ENCODE results near the gene COG3.

COG3 gene

DNA sequence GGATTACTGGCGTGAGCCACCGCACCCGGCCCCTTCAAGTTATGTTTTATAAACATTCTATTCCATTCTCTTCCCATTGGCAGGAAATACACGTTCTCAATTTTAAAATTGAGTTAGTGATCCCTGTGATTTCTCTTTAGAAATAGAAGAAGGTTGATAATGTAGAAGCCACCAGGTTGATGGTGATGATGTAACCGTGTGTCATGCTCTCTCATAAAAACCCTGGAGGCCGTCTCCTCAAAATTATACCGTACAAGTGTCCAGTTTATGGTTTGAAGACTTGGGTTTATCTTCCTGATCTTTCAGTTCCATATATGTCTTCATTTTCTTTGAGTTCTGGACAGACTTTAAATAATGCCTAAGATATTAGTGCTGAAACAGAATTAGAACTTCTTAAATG lies 32.2 kb downstream of the COG3 start:
- Histone ChIP-seq H3K4me1 (ENCODE audit: low read depth, poor library complexity, severe bottlenecking) (peaks cover 11% of the 10 kb centered on the region), H3K27ac (no peak overlapping the region), H3K4me3 (IDR thresholded peaks at IDR 0.05; ENCODE audit: insufficient read depth, low read depth, low read length) (no peak overlapping the region), H3K27me3 (ENCODE audit: insufficient read depth, low read depth) (no peaks in the 10 kb centered on the region), H3K9ac (no peak overlapping the region), H3K36me3 (ENCODE audit: insufficient read depth) (no peaks in the 10 kb centered on the region), H3K4me2 (no peak overlapping the region), H3K79me2 (ENCODE audit: insufficient read depth, low read depth) (no peaks in the 10 kb centered on the region), H4K20me1 (ENCODE audit: insufficient read depth) (no peaks in the 10 kb centered on the region), H2AFZ (ENCODE audit: low read depth) (no peak overlapping the region)
- no peak for TF ChIP-seq CTCF (conservative IDR thresholded peaks at IDR 0.05; ENCODE audit: low read depth, low read length)

GRCh38 chr13:45500492-45501174 lies 35.9 kb downstream of the COG3 start:
- Histone ChIP-seq H3K4me3 (IDR thresholded peaks at IDR 0.05; ENCODE audit: insufficient read depth, low read depth, low read length) (no peak overlapping the region), H3K27ac (no peak overlapping the region), H2AFZ (ENCODE audit: low read depth) (no peak overlapping the region), H3K9ac (no peak overlapping the region), H3K36me3 (ENCODE audit: insufficient read depth) (no peaks in the 10 kb centered on the region), H3K4me2 (no peak overlapping the region), H3K79me2 (ENCODE audit: insufficient read depth, low read depth) (no peaks in the 10 kb centered on the region), H4K20me1 (ENCODE audit: insufficient read depth) (no peaks in the 10 kb centered on the region), H3K27me3 (ENCODE audit: insufficient read depth, low read depth) (no peaks in the 10 kb centered on the region), H3K4me1 (ENCODE audit: low read depth, poor library complexity, severe bottlenecking) (peaks cover 11% of the 10 kb centered on the region)
- TF ChIP-seq CTCF (conservative IDR thresholded peaks at IDR 0.05; ENCODE audit: low read depth, low read length), result no peak

DNA sequence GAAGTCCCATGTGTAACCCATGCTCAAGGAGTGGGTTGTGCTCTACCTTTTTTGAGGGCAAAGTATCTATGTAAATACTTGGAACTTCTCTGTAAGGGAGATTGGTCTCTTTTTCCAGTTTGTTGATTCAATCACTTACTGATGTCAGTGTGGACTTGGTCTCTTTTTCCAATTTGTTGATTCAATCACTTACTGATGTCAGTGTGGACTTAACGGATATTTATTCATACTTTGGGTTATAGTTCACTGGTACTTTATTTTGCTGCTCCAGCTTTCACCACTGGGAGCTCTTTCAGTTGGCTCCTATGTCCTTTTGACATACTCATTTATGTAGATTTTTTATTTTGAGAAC lies 36.4 kb downstream of the COG3 start:
- Histone ChIP-seq H3K27me3 (ENCODE audit: insufficient read depth, low read depth) (no peaks in the 10 kb centered on the region), H3K9ac (no peak overlapping the region), H2AFZ (ENCODE audit: low read depth) (no peak overlapping the region), H3K27ac (no peak overlapping the region), H3K79me2 (ENCODE audit: insufficient read depth, low read depth) (no peaks in the 10 kb centered on the region), H4K20me1 (ENCODE audit: insufficient read depth) (no peaks in the 10 kb centered on the region), H3K4me3 (IDR thresholded peaks at IDR 0.05; ENCODE audit: insufficient read depth, low read depth, low read length) (no peak overlapping the region), H3K36me3 (ENCODE audit: insufficient read depth) (no peaks in the 10 kb centered on the region), H3K4me2 (no peak overlapping the region), H3K4me1 (ENCODE audit: low read depth, poor library complexity, severe bottlenecking) (peaks cover 11% of the 10 kb centered on the region)
- TF ChIP-seq CTCF (conservative IDR thresholded peaks at IDR 0.05; ENCODE audit: low read depth, low read length), result no peak

- Histone ChIP-seq H4K20me1 (ENCODE audit: insufficient read depth) (no peaks in the 10 kb centered on the region), H3K79me2 (ENCODE audit: insufficient read depth, low read depth) (no peaks in the 10 kb centered on the region), H2AFZ (ENCODE audit: low read depth) (no peak overlapping the region), H3K36me3 (ENCODE audit: insufficient read depth) (no peaks in the 10 kb centered on the region), H3K9ac (no peak overlapping the region), H3K4me3 (IDR thresholded peaks at IDR 0.05; ENCODE audit: insufficient read depth, low read depth, low read length) (no peak overlapping the region), H3K27ac (no peak overlapping the region), H3K27me3 (ENCODE audit: insufficient read depth, low read depth) (no peaks in the 10 kb centered on the region), H3K4me2 (no peak overlapping the region), H3K4me1 (ENCODE audit: low read depth, poor library complexity, severe bottlenecking) (peaks cover 11% of the 10 kb centered on the region)
- no peak for TF ChIP-seq CTCF (conservative IDR thresholded peaks at IDR 0.05; ENCODE audit: low read depth, low read length)
These were observed 38.9 kb downstream of the COG3 start for GRCh38 chr13:45503658-45504057.
